HepG2 (cell line): ENCODE results near the gene ARL16. TPM values are rescaled to one million over a fixed set of nuclear protein-coding genes. Genes with fewer than 3 reads are reported as not detected.
A peak's percentile ranks its signal among the peaks of the same experiment; 100 is the strongest.

Source experiments
- ARNT2 ChIP-seq: sonication (generic); formaldehyde crosslinking; IDR thresholded peaks from 2 replicates; pipeline ENCODE4 v1.8.0; 2022; ENCODE audit warnings: mild to moderate bottlenecking, low read depth, missing genetic modification reagents, moderate library complexity
- BCL6 ChIP-seq: IDR thresholded peaks from 2 replicates; pipeline ENCODE4 v1.6.1; 2016; ENCODE audit warnings: missing genetic modification reagents, missing compliant biosample characterization
- CEBPZ ChIP-seq: IDR thresholded peaks from 2 replicates; pipeline ENCODE4 v1.6.1; 2012; ENCODE audit warnings: low read length, improper control_type of control experiment
- FIP1L1 ChIP-seq: fragments of 200-400 bp; formaldehyde crosslinking; IDR thresholded peaks from 2 replicates; pipeline ENCODE4 v1.6.1; 2018; ENCODE audit warnings: low read depth, mild to moderate bottlenecking, low read length, moderate library complexity, borderline replicate concordance; ENCODE audit not compliant: insufficient read depth
- IKZF4 ChIP-seq: sonication (generic); formaldehyde crosslinking; IDR thresholded peaks from 2 replicates; pipeline ENCODE4 v1.5.1; 2020; ENCODE audit warnings: borderline replicate concordance, mild to moderate bottlenecking, low read depth, missing genetic modification reagents; ENCODE audit errors: not compliant biosample characterization
- MEF2D ChIP-seq: sonication (generic); formaldehyde crosslinking; IDR thresholded peaks from 2 replicates; pipeline ENCODE4 v1.5.1; 2020; ENCODE audit warnings: mild to moderate bottlenecking, missing genetic modification reagents
- NR2F6 ChIP-seq, 2 experiments: IDR thresholded peaks; 2 replicates each; pipeline ENCODE4 v1.6.1; 2016; ENCODE audit warnings: antibody characterized with exemption in 1 of 2, mild to moderate bottlenecking in 1 of 2
- PBX2 ChIP-seq: IDR thresholded peaks from 2 replicates; pipeline ENCODE4 v1.6.1; 2016; ENCODE audit warnings: control low read depth
- SAP130 ChIP-seq: IDR thresholded peaks from 2 replicates; pipeline ENCODE4 v1.6.1; 2016; ENCODE audit warnings: low read depth
- TFE3 ChIP-seq: IDR thresholded peaks from 2 replicates; pipeline ENCODE4 v1.6.1; 2016
- THRA ChIP-seq: sonication (generic); formaldehyde crosslinking; IDR thresholded peaks from 2 replicates; pipeline ENCODE4 v1.4.0; 2020; ENCODE audit warnings: missing genetic modification reagents, borderline replicate concordance
- ZGPAT ChIP-seq: IDR thresholded peaks from 2 replicates; pipeline ENCODE4 v1.6.1; 2016; ENCODE audit warnings: mild to moderate bottlenecking
- ZIK1 ChIP-seq: sonication (generic); formaldehyde crosslinking; IDR thresholded peaks from 2 replicates; pipeline ENCODE4 v1.5.0; 2020; ENCODE audit warnings: mild to moderate bottlenecking, low read depth, missing genetic modification reagents, borderline replicate concordance
- ZKSCAN5 ChIP-seq: sonication (generic); formaldehyde crosslinking; IDR thresholded peaks from 2 replicates; pipeline ENCODE4 v1.5.1; 2020; ENCODE audit warnings: mild to moderate bottlenecking, missing genetic modification reagents
- ZNF569 ChIP-seq: sonication (generic); formaldehyde crosslinking; IDR thresholded peaks from 2 replicates; pipeline ENCODE4 v1.5.0; 2020; ENCODE audit warnings: mild to moderate bottlenecking, missing genetic modification reagents, moderate library complexity, borderline replicate concordance
- ZNF607 ChIP-seq: sonication (generic); formaldehyde crosslinking; IDR thresholded peaks from 2 replicates; pipeline ENCODE4 v1.5.1; 2020; ENCODE audit warnings: missing genetic modification reagents, mild to moderate bottlenecking, borderline replicate concordance
- ZNF691 ChIP-seq: sonication (generic); formaldehyde crosslinking; IDR thresholded peaks from 2 replicates; pipeline ENCODE4 v1.4.0; 2020; ENCODE audit warnings: missing genetic modification reagents, low read depth, mild to moderate bottlenecking, borderline replicate concordance
- ZNF777 ChIP-seq: sonication (generic); formaldehyde crosslinking; IDR thresholded peaks from 2 replicates; pipeline ENCODE4 v1.4.0; 2020; ENCODE audit warnings: missing genetic modification reagents
- ZNF878 ChIP-seq: sonication (generic); formaldehyde crosslinking; IDR thresholded peaks from 2 replicates; pipeline ENCODE4 v1.8.1; 2023; ENCODE audit warnings: mild to moderate bottlenecking, missing genetic modification reagents, moderate library complexity
- polyA plus RNA-seq, 8 experiments: library from polyadenylated mRNA; depleted of rRNA in 3 of 8; stranded (reverse) in 7 of 8; unstranded in 1 of 8; fragments of >200 nt; fragmentation: Illumina TruSeq in 4 of 8; extraction: Trizol in 4 of 8; gene quantifications; 2 replicates each; pipeline versions ENCODE4 v1.2.1 to v1.2.3, GENCODE V29; 2011 to 2016; ENCODE audit warnings: low read depth in 4 of 8, missing spikeins in 1 of 8, mixed read lengths in 1 of 8; ENCODE audit not compliant: insufficient read depth in 1 of 8
- total RNA-seq, 5 experiments: library from RNA; depleted of rRNA; stranded (reverse); fragments of >200 nt; fragmentation: Illumina TruSeq; extraction: Trizol; gene quantifications; 2 replicates each; pipeline ENCODE4 v1.2.3, GENCODE V29; 2016; ENCODE audit warnings: low read depth in 1 of 5

Gene ARL16
- total and polyA plus RNA-seq, 2 of the 13 experiments (the other 11 are each of a cell fraction or from before 2014, with no cell fraction given) = 20.8 to 30.8 TPM

GRCh38 chr17:81635973-81636504 lies 47.6 kb downstream of the ARL16 start (continued):
- TF ChIP-seq FIP1L1 = no peak
- TF ChIP-seq IKZF4 (CRISPR knock-in tag) = no peak
- TF ChIP-seq TFE3 = no peak
- 0 out of 2 replicates have a peak, but pooled peaks have one; percentile 18 for TF ChIP-seq ZNF777 (CRISPR knock-in tag)
- TF ChIP-seq BCL6 (CRISPR knock-in tag) = 0 out of 2 replicates have a peak, but pooled peaks have one; percentile 4
- TF ChIP-seq ZNF878 (CRISPR knock-in tag) = no peak
- no peak for TF ChIP-seq PBX2 (CRISPR knock-in tag)
- TF ChIP-seq ZKSCAN5 (CRISPR knock-in tag) = no peak
- TF ChIP-seq ZGPAT (CRISPR knock-in tag) = no peak
- no peak for TF ChIP-seq NR2F6 (IDR thresholded peaks at IDR 0.05)
- TF ChIP-seq NR2F6 (CRISPR knock-in tag; IDR thresholded peaks at IDR 0.05) = no peak
- TF ChIP-seq ZNF607 (CRISPR knock-in tag) = no peak
- no peak for TF ChIP-seq ZNF569 (CRISPR knock-in tag)
- TF ChIP-seq ARNT2 = no peak
- TF ChIP-seq MEF2D (CRISPR knock-in tag) = 0 out of 2 replicates have a peak, but pooled peaks have one; percentile 34
- TF ChIP-seq CEBPZ = no peak
- no peak for TF ChIP-seq ZNF691 (CRISPR knock-in tag)
- TF ChIP-seq ZIK1 (CRISPR knock-in tag) = no peak
- no peak for TF ChIP-seq THRA (CRISPR knock-in tag)
- TF ChIP-seq SAP130 = 0 out of 2 replicates have a peak, but pooled peaks have one; percentile 48
